Measurements from ENCODE around the gene DES.

DES gene

GRCh38 chr2:219465659-219466561 is 47.7 kb downstream of the DES start:
- no peak for DNase-seq (ENCODE audit: extremely low read depth, low read depth)
- no peak for TF ChIP-seq CTCF (IDR thresholded peaks at IDR 0.05; ENCODE audit: low read depth, low read length)

- no peak for DNase-seq (ENCODE audit: extremely low read depth, low read depth)
- TF ChIP-seq CTCF (IDR thresholded peaks at IDR 0.05; ENCODE audit: low read depth, low read length): no peak
These were observed 48.9 kb downstream of the DES start for GRCh38 chr2:219466816-219467735.

GRCh38 chr2:219467736-219468075 is 49.5 kb downstream of the DES start:
- TF ChIP-seq CTCF (IDR thresholded peaks at IDR 0.05; ENCODE audit: low read depth, low read length): no peak
- DNase-seq (ENCODE audit: extremely low read depth, low read depth): no peak

GRCh38 chr2:219468410-219469185 is 50.4 kb downstream of the DES start:
- no peak for TF ChIP-seq CTCF (IDR thresholded peaks at IDR 0.05; ENCODE audit: low read depth, low read length)
- no peak for DNase-seq (ENCODE audit: extremely low read depth, low read depth)

- TF ChIP-seq CTCF (IDR thresholded peaks at IDR 0.05; ENCODE audit: low read depth, low read length): no peak
- no peak for DNase-seq (ENCODE audit: extremely low read depth, low read depth)
These were observed 51.1 kb downstream of the DES start for GRCh38 chr2:219469186-219469724.

- no peak for TF ChIP-seq CTCF (IDR thresholded peaks at IDR 0.05; ENCODE audit: low read depth, low read length)
- no peak for DNase-seq (ENCODE audit: extremely low read depth, low read depth)
These were observed 52.3 kb downstream of the DES start for GRCh38 chr2:219470429-219470828.

Data from AG09319 (cell line).